BLaER1 (cell line): ENCODE results near the gene PPP6R3.
"Not testable (repeated sequence)": the region's sequence is repeated elsewhere in the genome, so short reads cannot be mapped to it uniquely, and the experiment has no call there.

ENCODE experiments used
- H3K27ac ChIP-seq: shearing (Covaris generic); formaldehyde crosslinking; 2 replicates; pipeline ENCODE4 v1.8.1; 2022
- H3K27me3 ChIP-seq: shearing (Covaris generic); formaldehyde crosslinking; 2 replicates; pipeline ENCODE4 v1.8.1; 2022
- H3K36me3 ChIP-seq: shearing (Covaris generic); formaldehyde crosslinking; 2 replicates; pipeline ENCODE4 v1.8.1; 2022
- H3K4me1 ChIP-seq: shearing (Covaris generic); formaldehyde crosslinking; 2 replicates; pipeline ENCODE4 v1.8.1; 2022
- H3K4me2 ChIP-seq: shearing (Covaris generic); formaldehyde crosslinking; 2 replicates; pipeline ENCODE4 v1.8.1; 2022
- H3K4me3 ChIP-seq: shearing (Covaris generic); formaldehyde crosslinking; 2 replicates; pipeline ENCODE4 v1.8.1; 2022
- H3K9ac ChIP-seq: shearing (Covaris generic); formaldehyde crosslinking; 2 replicates; pipeline ENCODE4 v1.8.1; 2022
- H3K9me3 ChIP-seq: shearing (Covaris generic); formaldehyde crosslinking; 2 replicates; pipeline ENCODE4 v1.8.1; 2022
- H4K20me1 ChIP-seq: shearing (Covaris generic); formaldehyde crosslinking; 2 replicates; pipeline ENCODE4 v1.8.1; 2022
- Cebpa-rat ChIP-seq: shearing (Covaris generic); IDR thresholded peaks from 2 replicates; pipeline ENCODE4 v1.8.1; 2022

Gene PPP6R3

DNA sequence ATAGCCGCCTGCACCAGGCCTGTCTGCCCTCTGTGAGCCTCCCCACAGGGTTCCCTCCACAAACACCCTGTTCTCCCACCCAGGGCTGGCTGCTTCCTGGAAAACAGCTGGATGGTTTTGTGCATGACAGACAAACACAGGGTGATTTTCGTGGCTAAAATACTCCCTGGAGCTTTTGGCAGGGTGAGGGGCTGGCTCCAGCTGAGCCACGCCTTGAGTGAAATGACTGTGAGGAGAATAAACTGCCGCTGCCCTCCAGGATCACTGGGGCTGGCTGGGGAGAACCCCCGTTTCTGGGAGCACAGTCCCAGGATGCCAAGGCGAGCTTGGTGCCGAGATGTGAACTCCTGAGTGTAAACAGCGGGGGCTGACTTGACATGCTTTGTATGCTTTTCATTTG is 20.3 kb upstream of the PPP6R3 start:
- Histone ChIP-seq H3K27me3 (no peaks in the 10 kb centered on the region), H3K4me2 (peak overlapping the region; percentile 88), H3K4me3 (peak overlapping the region; percentile 32; the same call in 1 of the 2 replicates), H3K27ac (peak overlapping the region; percentile 77), H3K9me3 (no peaks in the 10 kb centered on the region), H3K36me3 (peaks cover 80% of the 10 kb centered on the region), H3K9ac (peak overlapping the region; percentile 41), H4K20me1 (peaks cover 75% of the 10 kb centered on the region), H3K4me1 (peaks cover 86% of the 10 kb centered on the region)
- no peak for TF ChIP-seq Cebpa-rat

DNA sequence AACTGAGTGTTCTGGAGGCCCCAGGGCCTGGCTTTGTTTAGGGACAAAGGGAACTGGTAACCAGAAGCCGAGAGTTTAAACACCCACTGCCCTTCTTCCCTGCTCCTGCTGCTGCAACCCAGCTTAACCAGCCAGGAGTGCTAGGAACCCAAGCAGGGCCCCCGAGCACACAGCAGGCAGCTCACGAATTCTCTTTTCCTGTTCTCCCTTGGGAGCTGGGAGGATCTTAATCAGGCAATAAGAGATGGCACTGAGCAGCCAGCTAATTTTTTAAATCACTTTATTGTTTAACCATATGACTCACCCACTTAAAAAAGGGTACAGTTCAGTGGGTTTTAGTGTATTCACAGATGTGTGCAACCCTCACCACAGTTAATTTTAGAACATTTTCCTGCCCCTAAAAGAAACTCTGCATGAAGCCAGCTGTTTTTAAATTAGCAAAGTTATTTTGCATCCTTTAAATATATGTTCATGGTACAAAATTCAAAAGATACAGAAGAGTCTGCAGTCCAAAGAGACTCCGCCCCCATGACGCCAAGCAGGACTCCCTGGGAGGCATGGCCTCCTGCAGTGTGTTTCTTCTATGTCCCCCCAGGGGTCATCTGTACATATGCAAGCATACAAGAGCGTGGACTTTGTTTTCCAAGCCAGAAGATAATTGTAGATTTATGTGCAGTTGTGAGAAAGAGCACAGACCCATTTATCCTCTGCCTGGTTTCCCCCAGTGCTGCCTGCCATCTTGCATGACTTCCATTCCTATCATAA is 18.9 kb upstream of the PPP6R3 start:
- Histone ChIP-seq H3K27ac (peak overlapping the region; percentile 77), H4K20me1 (peaks cover 75% of the 10 kb centered on the region), H3K27me3 (no peaks in the 10 kb centered on the region), H3K36me3 (peaks cover 80% of the 10 kb centered on the region), H3K4me2 (peak overlapping the region; percentile 88), H3K9me3 (no peaks in the 10 kb centered on the region), H3K4me1 (peaks cover 79% of the 10 kb centered on the region), H3K9ac (peak overlapping the region; percentile 41), H3K4me3 (peak overlapping the region; percentile 44)
- TF ChIP-seq Cebpa-rat: no peak

DNA sequence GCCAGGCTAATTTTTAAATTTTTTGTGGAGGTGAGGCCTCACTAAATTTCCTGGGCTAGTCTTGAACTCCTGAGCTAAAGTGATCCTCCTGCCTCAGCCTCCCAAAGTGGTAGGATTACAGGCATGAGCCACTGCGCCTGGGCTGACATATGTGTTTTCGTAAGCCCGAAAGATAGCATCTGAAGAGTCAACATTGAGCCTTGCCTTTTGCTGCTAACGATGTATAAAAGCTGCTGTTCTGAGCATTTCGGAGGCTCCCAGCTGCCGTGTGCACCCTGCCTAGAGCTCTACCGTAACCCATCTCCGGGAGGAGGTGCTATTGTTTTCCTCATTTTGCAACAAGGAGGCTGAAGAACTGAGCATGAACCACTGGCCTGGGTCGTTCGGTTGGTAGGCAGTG is 18.1 kb upstream of the PPP6R3 start:
- Histone ChIP-seq H3K4me3 (no peak overlapping the region), H3K4me1 (peaks cover 75% of the 10 kb centered on the region), H3K9ac (peak overlapping the region; percentile 11; the same call in 1 of the 2 replicates), H3K27me3 (no peaks in the 10 kb centered on the region), H4K20me1 (peaks cover 73% of the 10 kb centered on the region), H3K4me2 (peak overlapping the region; percentile 88), H3K27ac (peak overlapping the region; percentile 77), H3K9me3 (no peaks in the 10 kb centered on the region), H3K36me3 (peaks cover 82% of the 10 kb centered on the region)
- TF ChIP-seq Cebpa-rat: no peak

DNA sequence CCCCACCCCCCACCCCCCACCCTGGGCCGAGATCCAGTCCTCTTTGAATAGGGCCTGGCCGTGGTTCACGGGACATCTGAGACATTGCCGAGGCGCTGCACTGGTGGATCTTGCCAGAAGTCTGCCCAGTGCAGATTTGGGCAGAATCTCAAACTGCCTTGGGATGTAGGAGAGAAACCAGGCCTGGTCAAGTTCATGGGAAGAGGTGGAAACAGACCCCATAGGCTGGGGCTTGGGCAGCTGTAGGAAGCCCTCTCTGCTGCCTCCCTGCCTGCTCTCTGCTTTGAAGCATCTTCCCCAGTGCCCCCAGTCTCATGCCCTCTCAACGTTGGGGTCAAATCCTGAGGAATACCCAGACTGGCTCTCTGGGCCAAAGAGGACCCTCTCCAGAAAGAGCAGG is 16.0 kb upstream of the PPP6R3 start:
- no peaks in the 10 kb centered on the region for H3K9me3 ChIP-seq
- no peaks in the 10 kb centered on the region for H3K27me3 ChIP-seq
- peaks cover 54% of the 10 kb centered on the region for H3K4me1 ChIP-seq
- no peak overlapping the region for H3K4me3 ChIP-seq
- no peak for TF ChIP-seq Cebpa-rat
- peaks cover 51% of the 10 kb centered on the region for H4K20me1 ChIP-seq
- H3K36me3 ChIP-seq: peaks cover 82% of the 10 kb centered on the region
- H3K9ac ChIP-seq: no peak overlapping the region
- 0 out of 2 replicates have a peak overlapping the region, but pooled peaks have one; percentile 35 for H3K27ac ChIP-seq
- H3K4me2 ChIP-seq: no peak overlapping the region

DNA sequence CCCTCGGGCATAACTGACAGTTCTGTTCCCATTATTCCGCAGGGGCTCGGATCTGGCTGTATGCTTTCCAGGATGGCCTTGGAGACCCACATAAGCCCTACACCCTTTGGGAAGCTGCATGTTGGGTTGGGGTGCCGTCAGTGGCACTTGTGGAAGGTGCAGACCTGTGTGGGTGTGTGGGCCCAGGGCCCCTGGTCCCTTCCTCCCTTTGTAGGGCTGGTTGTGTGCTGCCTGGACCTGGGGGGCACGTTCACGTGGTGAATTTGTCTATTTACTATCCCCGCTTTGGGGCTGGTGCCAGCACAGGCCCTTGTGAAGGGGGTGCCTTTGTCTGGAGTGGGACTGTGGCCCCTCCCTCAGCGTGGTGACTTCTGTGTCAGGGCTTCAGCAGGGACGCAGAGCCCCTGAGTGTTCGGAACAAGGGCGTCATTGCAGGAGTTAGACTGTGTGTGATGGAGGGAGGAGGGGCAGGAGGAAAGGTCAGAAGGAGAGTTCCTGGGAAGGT is 15.0 kb upstream of the PPP6R3 start:
- Histone ChIP-seq H3K36me3 (peaks cover 82% of the 10 kb centered on the region), H3K9ac (0 out of 2 replicates have a peak overlapping the region, but pooled peaks have one; percentile 29)
- no peak for TF ChIP-seq Cebpa-rat

DNA sequence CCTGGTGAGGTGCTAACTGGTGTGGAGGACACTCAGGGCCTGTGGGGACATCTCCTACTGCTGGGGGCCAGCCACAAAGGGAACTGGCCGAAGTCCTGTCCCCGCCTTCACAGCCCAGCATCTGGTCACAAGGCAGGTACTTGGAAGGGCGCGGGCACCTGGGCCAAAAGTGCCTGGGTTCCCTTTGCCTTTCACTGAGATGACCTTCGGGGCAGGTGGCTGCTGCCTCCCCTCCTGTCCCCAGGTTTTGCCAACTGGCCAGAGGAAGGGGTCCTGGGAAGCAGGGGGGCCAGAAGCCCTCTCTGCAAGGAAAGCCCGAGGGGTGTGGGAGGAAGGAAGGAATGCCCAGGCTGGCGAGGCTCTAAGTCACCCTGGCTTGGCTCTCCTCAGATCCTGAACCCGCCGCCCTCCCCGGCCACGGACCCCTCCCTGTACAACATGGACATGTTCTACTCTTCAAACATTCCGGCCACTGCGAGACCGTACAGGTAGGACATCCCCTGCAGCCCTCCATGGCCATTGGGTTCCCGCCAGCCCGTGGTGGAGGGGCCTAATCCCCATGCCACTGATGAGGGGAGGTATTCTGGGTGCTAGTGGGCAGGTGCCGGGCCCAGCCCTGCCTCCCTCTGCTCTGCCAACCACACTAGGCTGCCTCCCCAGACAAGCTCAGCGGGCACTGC is 14.4 kb upstream of the PPP6R3 start:
- Histone ChIP-seq H3K27ac (peak overlapping the region; percentile 11; the same call in 1 of the 2 replicates), H3K36me3 (peaks cover 77% of the 10 kb centered on the region), H3K27me3 (no peaks in the 10 kb centered on the region), H3K4me2 (no peak overlapping the region), H4K20me1 (peaks cover 37% of the 10 kb centered on the region), H3K9ac (peak overlapping the region; percentile 29; the same call in 1 of the 2 replicates), H3K4me1 (peaks cover 38% of the 10 kb centered on the region), H3K9me3 (no peaks in the 10 kb centered on the region), H3K4me3 (no peak overlapping the region)
- TF ChIP-seq Cebpa-rat: no peak

More for the DNA sequence above, 15.0 kb upstream of the PPP6R3 start:
- H3K4me1 ChIP-seq: peaks cover 44% of the 10 kb centered on the region
- H4K20me1 ChIP-seq: peaks cover 43% of the 10 kb centered on the region
- H3K27me3 ChIP-seq: no peaks in the 10 kb centered on the region
- peak overlapping the region; percentile 11; the same call in 1 of the 2 replicates for H3K27ac ChIP-seq
- H3K4me3 ChIP-seq: no peak overlapping the region
- no peaks in the 10 kb centered on the region for H3K9me3 ChIP-seq
- no peak overlapping the region for H3K4me2 ChIP-seq

DNA sequence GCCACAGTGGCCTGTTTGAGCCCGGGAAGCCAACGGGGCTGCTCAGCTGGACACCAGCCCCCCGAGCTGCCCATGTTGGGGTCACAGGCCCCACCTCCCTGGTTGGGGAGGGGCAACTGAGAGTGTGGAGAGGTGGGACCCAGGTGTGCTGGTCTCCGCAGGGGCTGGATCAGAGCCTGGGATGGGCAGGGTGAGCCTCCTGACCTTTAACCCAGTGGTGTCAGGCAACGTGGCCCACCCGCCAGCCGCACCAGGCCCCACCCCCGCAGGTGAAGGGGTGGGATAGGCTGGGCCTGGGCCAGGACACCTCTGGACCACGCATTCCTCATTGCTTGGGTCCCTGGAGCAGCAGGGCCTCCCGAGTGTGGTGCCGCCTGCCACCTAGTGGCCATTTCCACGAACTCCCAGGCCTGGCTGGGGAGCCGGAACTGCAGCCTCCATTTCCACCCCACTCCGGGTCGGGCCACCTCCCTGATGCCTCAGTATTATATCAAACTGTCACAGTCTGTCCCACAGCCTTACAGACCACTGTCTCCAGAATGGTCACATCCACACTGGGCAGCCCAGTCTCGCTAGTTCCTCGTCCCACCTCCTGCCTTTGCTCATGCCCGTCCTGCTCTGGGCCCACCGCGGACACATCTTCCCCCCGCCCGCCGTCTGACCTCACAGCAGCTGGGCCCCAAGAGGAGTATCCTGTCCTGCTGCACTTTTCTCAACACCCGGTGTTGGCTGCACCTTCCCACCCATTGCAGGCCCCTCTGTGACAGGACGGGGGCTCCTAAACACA is 13.3 kb upstream of the PPP6R3 start:
- no peaks in the 10 kb centered on the region for H3K9me3 ChIP-seq
- peaks cover 28% of the 10 kb centered on the region for H3K4me1 ChIP-seq
- no peaks in the 10 kb centered on the region for H3K27me3 ChIP-seq
- H3K36me3 ChIP-seq: peaks cover 76% of the 10 kb centered on the region
- H3K4me2 ChIP-seq: no peak overlapping the region
- H3K27ac ChIP-seq: no peak overlapping the region
- no peak for TF ChIP-seq Cebpa-rat
- H4K20me1 ChIP-seq: peaks cover 27% of the 10 kb centered on the region
- H3K9ac ChIP-seq: no peak overlapping the region
- H3K4me3 ChIP-seq: no peak overlapping the region

DNA sequence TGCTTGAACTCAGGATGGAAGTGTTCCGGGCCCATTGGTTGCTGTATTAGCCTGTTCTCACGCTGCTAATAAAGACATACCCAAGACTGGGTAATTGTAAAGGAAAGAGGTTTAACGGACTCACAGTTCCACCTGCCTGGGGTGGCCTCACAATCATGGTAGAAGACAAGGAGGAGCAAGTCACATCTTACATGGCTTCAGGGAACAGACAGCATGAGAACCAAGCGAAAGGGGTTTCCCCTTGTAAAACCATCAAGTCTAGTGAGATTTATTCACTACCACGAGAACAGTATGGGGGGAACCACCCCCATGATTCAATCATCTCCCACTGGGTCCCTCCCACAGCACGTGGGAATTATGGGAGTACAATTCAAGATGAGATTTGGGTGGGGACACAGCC is 12.6 kb upstream of the PPP6R3 start:
- H3K27ac ChIP-seq, H3K4me2 ChIP-seq, H3K27me3 ChIP-seq, H3K4me3 ChIP-seq, H3K9ac ChIP-seq, H3K9me3 ChIP-seq: not testable (repeated sequence)
- Histone ChIP-seq H3K36me3 (peaks cover 69% of the 10 kb centered on the region), H4K20me1 (peaks cover 20% of the 10 kb centered on the region), H3K4me1 (peaks cover 21% of the 10 kb centered on the region)

DNA sequence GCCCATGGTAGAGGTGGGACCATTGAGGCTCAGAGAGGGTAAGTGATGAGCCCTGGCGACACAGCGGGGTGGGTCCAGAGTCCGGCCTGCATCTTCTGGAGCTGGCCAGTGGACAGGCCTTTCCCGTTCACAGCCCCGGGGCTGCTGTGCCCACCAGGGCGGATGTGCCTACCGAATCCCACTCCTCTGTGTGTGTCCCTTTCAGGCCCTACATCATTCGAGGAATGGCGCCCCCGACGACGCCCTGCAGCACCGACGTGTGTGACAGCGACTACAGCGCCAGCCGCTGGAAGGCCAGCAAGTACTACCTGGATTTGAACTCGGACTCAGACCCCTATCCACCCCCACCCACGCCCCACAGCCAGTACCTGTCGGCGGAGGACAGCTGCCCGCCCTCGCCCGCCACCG is 11.9 kb upstream of the PPP6R3 start:
- peaks cover 16% of the 10 kb centered on the region; the same call in 1 of the 2 replicates for H3K4me1 ChIP-seq
- H3K27ac ChIP-seq: no peak overlapping the region
- peaks cover 20% of the 10 kb centered on the region for H4K20me1 ChIP-seq
- H3K27me3 ChIP-seq: no peaks in the 10 kb centered on the region
- no peak overlapping the region for H3K4me2 ChIP-seq
- no peak overlapping the region for H3K9ac ChIP-seq
- peaks cover 64% of the 10 kb centered on the region for H3K36me3 ChIP-seq
- no peaks in the 10 kb centered on the region for H3K9me3 ChIP-seq
- no peak for TF ChIP-seq Cebpa-rat
- no peak overlapping the region for H3K4me3 ChIP-seq
